Transverse colon (tissue), 4 donors: ENCODE measurements around the gene PRSS53.

Experiments
- CTCF ChIP-seq, 5 experiments: fragments of 200-600 bp in 3 of 5; fragments of 450-650 bp in 2 of 5; sonication (generic) in 3 of 5; IDR thresholded peaks; 1 replicate in 2 of 5; 2 replicates in 3 of 5; pipeline ENCODE4 v1.5.1; 2016 to 2017; ENCODE audit warnings: antibody characterized with exemption in 5 of 5, inconsistent platforms in 3 of 5, mild to moderate bottlenecking in 2 of 5, moderate library complexity in 1 of 5
- EP300 ChIP-seq: sonication (generic); formaldehyde crosslinking; IDR thresholded peaks from one replicate; pipeline ENCODE4 v1.6.1; 2017; ENCODE audit warnings: antibody characterized with exemption, low read depth
- POLR2AphosphoS5 ChIP-seq, 3 donors: sonication (generic); formaldehyde crosslinking; IDR thresholded peaks; one replicate each; pipeline ENCODE4 v1.6.1; 2016; ENCODE audit warnings: antibody characterized with exemption in 3 of 3

- TF ChIP-seq CTCF (IDR thresholded peaks at IDR 0.05) = no peak
- no peak for TF ChIP-seq EP300
- TF ChIP-seq POLR2AphosphoS5 (IDR thresholded peaks at IDR 0.05) = no peak
Measured at GRCh38 chr16:31084584-31085302, 4.0 kb downstream of the PRSS53 start.
